HepG2 (cell line): ENCODE data around the gene ENDOU. TPM values are rescaled to one million over a fixed set of nuclear protein-coding genes. Genes with fewer than 3 reads are reported as not detected.
A peak's percentile ranks its signal among the peaks of the same experiment; 100 is the strongest.

Source experiments
- ARID4A ChIP-seq: sonication (generic); formaldehyde crosslinking; IDR thresholded peaks from 2 replicates; pipeline ENCODE4 v1.5.0; 2020; ENCODE audit warnings: mild to moderate bottlenecking, missing genetic modification reagents, borderline replicate concordance
- BRF2 ChIP-seq: sonication (generic); formaldehyde crosslinking; IDR thresholded peaks from 2 replicates; pipeline ENCODE4 v1.8.1; 2022; ENCODE audit warnings: mild to moderate bottlenecking, missing genetic modification reagents
- ETV6 ChIP-seq: sonication (generic); formaldehyde crosslinking; conservative IDR thresholded peaks from 2 replicates; pipeline ENCODE4 v1.4.0; 2020; ENCODE audit warnings: missing genetic modification reagents
- HHEX ChIP-seq: IDR thresholded peaks from 2 replicates; pipeline ENCODE4 v1.6.1; 2016; ENCODE audit warnings: control low read depth
- KLF6 ChIP-seq: IDR thresholded peaks from 2 replicates; pipeline ENCODE4 v1.8.0; 2016; ENCODE audit warnings: missing biosample characterization, missing genetic modification reagents
- PRDM10 ChIP-seq: sonication (generic); formaldehyde crosslinking; IDR thresholded peaks from 2 replicates; pipeline ENCODE4 v1.4.0; 2020; ENCODE audit warnings: low read depth, missing genetic modification reagents
- RBM39 ChIP-seq: fragments of 200-400 bp; formaldehyde crosslinking; IDR thresholded peaks from one replicate; pipeline ENCODE4 v1.6.1; 2018; ENCODE audit warnings: antibody characterized with exemption, mild to moderate bottlenecking, low read depth, low read length; ENCODE audit not compliant: poor library complexity, severe bottlenecking
- SMC3 ChIP-seq: IDR thresholded peaks from 2 replicates; pipeline ENCODE4 v1.6.1; 2011; ENCODE audit warnings: low read length, improper control_type of control experiment
- TEAD3 ChIP-seq: optimal IDR thresholded peaks from 2 replicates; pipeline ENCODE3; 2016; ENCODE audit warnings: borderline replicate concordance
- YEATS2 ChIP-seq: sonication (generic); formaldehyde crosslinking; IDR thresholded peaks from 2 replicates; pipeline ENCODE4 v1.4.0; 2020; ENCODE audit warnings: missing genetic modification reagents, borderline replicate concordance
- ZBTB21 ChIP-seq: sonication (generic); formaldehyde crosslinking; IDR thresholded peaks from 2 replicates; pipeline ENCODE4 v1.4.0; 2020; ENCODE audit warnings: missing genetic modification reagents
- ZFP82 ChIP-seq: sonication (generic); formaldehyde crosslinking; IDR thresholded peaks from 2 replicates; pipeline ENCODE4 v1.5.1; 2020; ENCODE audit warnings: mild to moderate bottlenecking, missing genetic modification reagents, borderline replicate concordance
- ZNF225 ChIP-seq: sonication (generic); formaldehyde crosslinking; IDR thresholded peaks from 2 replicates; pipeline ENCODE4 v1.4.0; 2020; ENCODE audit warnings: mild to moderate bottlenecking, missing genetic modification reagents
- ZNF276 ChIP-seq: sonication (generic); formaldehyde crosslinking; IDR thresholded peaks from 2 replicates; pipeline ENCODE4 v1.4.0; 2020; ENCODE audit warnings: mild to moderate bottlenecking, low read depth, missing genetic modification reagents
- ZNF292 ChIP-seq: sonication (generic); formaldehyde crosslinking; IDR thresholded peaks from 2 replicates; pipeline ENCODE4 v1.8.1; 2022; ENCODE audit warnings: mild to moderate bottlenecking, low read depth, missing genetic modification reagents, borderline replicate concordance
- ZNF33B ChIP-seq: sonication (generic); formaldehyde crosslinking; IDR thresholded peaks from 2 replicates; pipeline ENCODE4 v1.5.1; 2020; ENCODE audit warnings: mild to moderate bottlenecking, missing genetic modification reagents
- ZNF616 ChIP-seq: sonication (generic); formaldehyde crosslinking; IDR thresholded peaks from 2 replicates; pipeline ENCODE4 v1.5.0; 2020; ENCODE audit warnings: low read depth, mild to moderate bottlenecking, missing genetic modification reagents
- ZNF768 ChIP-seq: sonication (generic); formaldehyde crosslinking; IDR thresholded peaks from 2 replicates; pipeline ENCODE4 v1.4.0; 2020; ENCODE audit warnings: missing genetic modification reagents
- polyA plus RNA-seq, 8 experiments: library from polyadenylated mRNA; depleted of rRNA in 3 of 8; stranded (reverse) in 7 of 8; unstranded in 1 of 8; fragments of >200 nt; fragmentation: Illumina TruSeq in 4 of 8; extraction: Trizol in 4 of 8; gene quantifications; 2 replicates each; pipeline versions ENCODE4 v1.2.1 to v1.2.3, GENCODE V29; 2011 to 2016; ENCODE audit warnings: low read depth in 4 of 8, missing spikeins in 1 of 8, mixed read lengths in 1 of 8; ENCODE audit not compliant: insufficient read depth in 1 of 8
- total RNA-seq, 5 experiments: library from RNA; depleted of rRNA; stranded (reverse); fragments of >200 nt; fragmentation: Illumina TruSeq; extraction: Trizol; gene quantifications; 2 replicates each; pipeline ENCODE4 v1.2.3, GENCODE V29; 2016; ENCODE audit warnings: low read depth in 1 of 5

Gene ENDOU
- total and polyA plus RNA-seq, 2 of the 13 experiments (the other 11 are each of a cell fraction or from before 2014, with no cell fraction given): not detected

- TF ChIP-seq ZNF276 (no peak), ZBTB21 (CRISPR knock-in tag) (no peak), YEATS2 (CRISPR knock-in tag) (no peak), KLF6 (CRISPR knock-in tag) (no peak), BRF2 (CRISPR knock-in tag) (no peak), ZNF292 (CRISPR knock-in tag) (no peak), SMC3 (peak; percentile 31; the same call in 1 of the 2 replicates), RBM39 (no peak), ZFP82 (CRISPR knock-in tag) (no peak), ZNF225 (CRISPR knock-in tag) (no peak), HHEX (CRISPR knock-in tag) (no peak), ETV6 (CRISPR knock-in tag) (no peak), PRDM10 (no peak), ZNF768 (CRISPR knock-in tag) (peak; percentile 79), ARID4A (CRISPR knock-in tag) (no peak), TEAD3 (CRISPR knock-in tag) (peak; percentile 82), ZNF33B (CRISPR knock-in tag) (no peak), ZNF616 (no peak)
Measured at GRCh38 chr12:47744005-47744651, 18.8 kb upstream of the ENDOU start (continued).
